B cell (primary cell): ENCODE results near the gene GPR162.

Experiments used
- EZH2 ChIP-seq: IDR thresholded peaks from 2 replicates; pipeline ENCODE4 v1.6.1; 2012; ENCODE audit warnings: borderline replicate concordance, low read depth, mild to moderate bottlenecking, moderate library complexity, low read length; ENCODE audit not compliant: insufficient read depth, poor library complexity, severe bottlenecking
- TF ChIP-seq, protein P1 (sequence below): fragments of 200-600 bp; IDR thresholded peaks from one replicate; pipeline ENCODE4 v1.8.0; 2022; ENCODE audit warnings: antibody characterized with exemption, mild to moderate bottlenecking

DNA sequence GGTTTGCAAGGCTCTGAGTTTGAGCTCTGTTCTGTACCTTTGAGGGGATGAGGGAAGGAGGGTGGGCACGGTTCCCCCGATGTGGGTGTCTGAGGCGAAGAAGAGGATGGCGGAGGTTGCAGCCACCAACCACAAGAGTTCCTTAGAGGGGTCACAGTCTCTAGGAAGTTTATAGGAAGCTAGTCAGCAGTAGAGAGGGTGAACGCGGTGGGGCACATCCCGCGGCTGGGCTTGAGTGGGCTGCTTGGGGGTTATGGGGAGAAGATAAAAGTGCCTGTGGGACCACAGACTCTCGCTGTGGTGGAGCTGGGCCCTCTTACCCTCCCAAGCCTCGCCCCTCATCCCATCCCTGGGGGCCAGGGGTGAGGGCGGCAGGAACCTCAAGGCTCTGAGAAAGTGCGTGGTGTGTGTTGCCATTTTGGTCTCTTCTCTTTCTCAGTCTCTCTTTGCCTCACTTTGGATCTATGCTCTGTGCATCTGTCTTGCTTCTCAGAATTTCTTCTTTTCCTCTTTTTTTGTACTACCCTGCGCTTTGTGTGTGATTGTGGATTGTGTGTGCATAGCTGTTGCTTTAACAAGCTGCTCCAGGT is 29.6 kb upstream of the GPR162 start:
- TF ChIP-seq, protein P1, sequence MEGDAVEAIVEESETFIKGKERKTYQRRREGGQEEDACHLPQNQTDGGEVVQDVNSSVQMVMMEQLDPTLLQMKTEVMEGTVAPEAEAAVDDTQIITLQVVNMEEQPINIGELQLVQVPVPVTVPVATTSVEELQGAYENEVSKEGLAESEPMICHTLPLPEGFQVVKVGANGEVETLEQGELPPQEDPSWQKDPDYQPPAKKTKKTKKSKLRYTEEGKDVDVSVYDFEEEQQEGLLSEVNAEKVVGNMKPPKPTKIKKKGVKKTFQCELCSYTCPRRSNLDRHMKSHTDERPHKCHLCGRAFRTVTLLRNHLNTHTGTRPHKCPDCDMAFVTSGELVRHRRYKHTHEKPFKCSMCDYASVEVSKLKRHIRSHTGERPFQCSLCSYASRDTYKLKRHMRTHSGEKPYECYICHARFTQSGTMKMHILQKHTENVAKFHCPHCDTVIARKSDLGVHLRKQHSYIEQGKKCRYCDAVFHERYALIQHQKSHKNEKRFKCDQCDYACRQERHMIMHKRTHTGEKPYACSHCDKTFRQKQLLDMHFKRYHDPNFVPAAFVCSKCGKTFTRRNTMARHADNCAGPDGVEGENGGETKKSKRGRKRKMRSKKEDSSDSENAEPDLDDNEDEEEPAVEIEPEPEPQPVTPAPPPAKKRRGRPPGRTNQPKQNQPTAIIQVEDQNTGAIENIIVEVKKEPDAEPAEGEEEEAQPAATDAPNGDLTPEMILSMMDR: no peak
- no peak for TF ChIP-seq EZH2
